Left ventricle myocardium superior (tissue), 1 donor: ENCODE data around the gene CCL22. TPM values are rescaled to one million over a fixed set of nuclear protein-coding genes. Genes with fewer than 3 reads are reported as not detected.
"Not testable (repeated sequence)": the region's sequence is repeated elsewhere in the genome, so short reads cannot be mapped to it uniquely, and the experiment has no call there.

Experiments
- ATAC-seq: fragments of 200-7000 bp; cut with Tn5 transposase; one replicate; pipeline ENCODE4 v1.9.1; 2020; ENCODE audit warnings: mild to moderate bottlenecking, moderate library complexity
- DNase-seq: peaks from one replicate; pipeline ENCODE4 v3.0.0-alpha.2; 2020
- intact Hi-C: fragments of 100-400 bp; cut with micrococcal nuclease; formaldehyde crosslinking; loops from one replicate; pipeline ENCODE4 v1.11.0; 2022
- long read RNA-seq: library from polyadenylated mRNA; unstranded; transcript quantifications from one replicate; pipeline ENCODE4 v2.0.0, GENCODE V29; 2021
- total RNA-seq: library from RNA; stranded (reverse); fragmentation: NEBNext Ultra II Directional; extraction: Animal tissue kit (Norgen Biotek cat#: 25700); gene quantifications from one replicate; pipeline ENCODE4 v1.2.1, GENCODE V29; 2021
- donor health status: DM: no; HTN: yes; CAD: no; lungs with severe emphysema.

CCL22 gene, protein sequence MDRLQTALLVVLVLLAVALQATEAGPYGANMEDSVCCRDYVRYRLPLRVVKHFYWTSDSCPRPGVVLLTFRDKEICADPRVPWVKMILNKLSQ
- not detected for total RNA-seq
- long read RNA-seq, result 0 reads

DNA sequence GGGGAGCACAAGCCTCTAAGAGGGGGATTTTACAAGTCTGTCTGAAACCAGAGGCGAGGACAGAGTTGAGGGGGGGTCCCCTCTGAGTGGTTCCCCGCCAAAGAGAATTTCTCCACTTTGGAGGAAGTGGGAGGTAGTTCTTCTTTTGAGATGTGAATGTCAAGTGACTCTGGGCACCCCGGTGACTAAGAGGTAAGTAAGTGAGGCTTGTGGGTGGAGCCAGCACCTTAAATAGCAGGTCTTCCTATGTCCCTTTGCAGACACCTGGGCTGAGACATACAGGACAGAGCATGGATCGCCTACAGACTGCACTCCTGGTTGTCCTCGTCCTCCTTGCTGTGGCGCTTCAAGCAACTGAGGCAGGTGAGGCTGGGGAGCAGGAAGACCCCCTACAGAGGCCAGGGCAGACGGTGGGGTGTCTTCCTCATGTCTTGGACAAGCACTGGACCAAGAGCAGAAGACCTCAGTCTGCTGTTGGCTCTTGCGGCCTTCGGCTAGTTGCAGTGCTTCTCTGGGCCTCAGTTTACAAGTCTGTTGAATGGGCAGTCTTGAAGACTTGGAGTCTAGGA, at the start of gene CCL22:
Gene CCL22 (plus strand): TSS at position 257 of the 569 bp plus-strand sequence. CDS start 34 bp downstream, at position 291.
- no peak for DNase-seq
- intact Hi-C loops, result no loop called here
- ATAC-seq, result no peak

DNA sequence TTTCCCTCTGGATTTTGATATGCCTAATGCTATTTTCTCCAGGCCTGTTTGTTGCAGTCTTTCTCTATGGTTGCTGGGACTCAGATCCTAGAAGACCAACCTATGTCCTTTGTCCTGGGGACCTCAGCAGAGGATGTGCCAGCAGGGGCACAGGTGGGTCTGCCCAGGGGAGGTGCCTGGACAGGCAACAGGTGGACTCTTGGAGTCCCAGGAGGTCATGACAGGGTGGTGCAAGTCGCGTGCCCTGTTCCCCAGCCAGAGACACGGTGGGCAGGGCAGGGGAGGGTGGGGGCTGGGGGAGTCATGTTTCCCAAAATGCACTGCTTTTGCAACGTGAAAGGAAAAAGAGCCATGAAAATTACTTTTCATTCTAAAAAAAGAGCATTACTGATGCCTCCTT, 47.8 kb upstream of the CCL22 start:
- no peak for DNase-seq
- no peak for ATAC-seq
- intact Hi-C loops, result no loop called here

DNA sequence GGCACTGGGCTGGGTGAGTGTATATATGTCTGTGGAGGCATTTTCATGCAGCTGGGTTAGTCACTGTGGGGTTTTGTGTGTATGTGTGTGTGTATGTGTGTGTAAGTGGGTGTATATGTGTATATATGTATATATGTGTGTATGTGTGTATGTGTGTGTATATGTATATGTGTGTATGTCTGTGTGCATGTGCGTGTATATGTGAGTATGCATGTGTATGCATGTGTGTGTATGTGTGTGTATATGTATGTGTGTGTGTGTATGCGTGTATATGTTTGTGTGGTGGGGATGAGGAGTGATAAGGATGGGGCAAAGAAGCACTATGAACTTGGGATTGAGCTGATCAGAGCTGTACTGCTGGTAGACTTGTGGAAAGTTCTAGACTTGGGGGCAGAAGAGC, 45.1 kb upstream of the CCL22 start:
- no peak for ATAC-seq
- no peak for DNase-seq
- intact Hi-C loops, result no loop called here

DNA sequence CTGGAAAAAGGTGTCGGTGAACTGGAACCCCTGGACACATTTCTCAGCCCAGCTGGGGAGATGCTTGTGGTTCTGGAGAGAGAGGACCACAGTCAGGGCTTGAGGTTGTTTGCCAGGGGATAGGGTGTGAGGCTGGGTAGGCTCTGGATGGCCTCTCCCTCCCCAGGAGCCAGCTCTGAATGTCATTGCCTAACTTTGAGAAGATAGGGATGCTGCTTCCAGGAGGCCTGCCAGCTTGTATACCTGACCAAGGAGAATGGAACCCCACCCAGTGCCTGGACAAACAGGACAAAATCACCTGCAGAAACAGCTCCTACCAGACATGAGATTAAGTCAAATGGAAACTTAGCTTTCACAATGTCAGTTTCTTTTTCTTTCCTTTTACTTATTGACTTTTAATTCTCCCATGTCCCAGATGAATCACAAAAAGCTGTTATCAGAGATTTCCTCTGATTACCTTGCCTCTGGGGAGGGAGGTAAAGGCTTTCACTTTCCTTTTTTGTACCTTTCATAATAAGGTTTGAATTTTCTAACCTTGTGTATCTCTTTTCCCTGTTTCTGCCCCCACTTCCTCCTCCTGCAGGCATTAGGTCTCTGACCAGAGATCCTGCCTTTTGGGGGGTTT, 44.3 kb upstream of the CCL22 start:
- ATAC-seq (no peak), DNase-seq (no peak)
- intact Hi-C loops, result no loop called here

DNA sequence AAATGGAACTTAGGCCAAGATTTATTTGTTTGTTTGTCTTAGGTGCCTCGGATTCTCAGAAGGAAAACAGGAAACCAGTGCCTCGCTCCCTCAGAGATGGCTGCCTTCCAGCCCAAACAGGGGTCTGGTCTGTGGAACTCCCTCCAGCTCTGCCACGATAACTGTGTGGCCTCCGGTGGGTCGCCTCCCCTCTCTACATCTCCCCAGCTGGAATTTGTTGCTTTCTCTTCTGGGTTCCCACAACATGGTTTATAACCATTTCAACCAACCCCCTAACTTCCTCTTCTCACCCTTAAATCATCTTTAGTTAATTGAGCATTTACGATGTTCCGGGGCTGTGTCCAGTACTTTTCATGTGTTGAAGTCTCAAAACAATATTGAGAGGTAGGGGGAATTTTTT, 43.2 kb upstream of the CCL22 start:
- DNase-seq, result no peak
- ATAC-seq, result no peak
- intact Hi-C loops, result no loop called here

DNA sequence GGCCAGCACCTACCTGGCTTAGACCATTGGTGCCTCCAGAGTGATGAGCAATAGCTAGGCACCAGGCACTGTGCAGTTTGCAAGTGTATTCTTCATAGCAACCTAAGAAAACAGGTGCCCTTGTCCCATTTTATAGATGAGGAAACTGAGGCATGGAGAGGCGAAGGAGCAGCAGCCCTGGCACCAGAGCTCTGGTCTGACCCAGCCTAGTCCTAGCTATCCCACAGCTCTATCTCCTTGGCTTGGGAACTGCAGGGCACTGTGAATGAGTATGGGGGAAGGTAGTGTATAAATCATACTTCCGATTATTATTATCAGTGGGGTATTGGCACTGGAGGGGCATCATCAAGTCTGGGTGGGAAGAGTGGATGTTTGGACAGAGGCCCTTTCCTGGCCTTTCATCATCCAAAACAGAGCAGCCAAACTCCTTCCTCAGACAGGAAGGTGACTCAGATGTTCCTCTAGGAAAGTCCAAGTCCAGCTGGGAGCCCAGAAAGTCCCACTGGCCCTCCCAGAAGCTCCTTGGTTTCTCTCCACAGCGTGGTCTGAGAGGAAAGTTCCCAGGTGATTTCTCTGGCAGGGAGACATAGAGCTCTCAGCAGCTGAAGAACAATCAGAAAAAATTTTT, 42.1 kb upstream of the CCL22 start:
- ATAC-seq (peak; percentile 81), DNase-seq (no peak)
- intact Hi-C loops, result no loop called here

DNA sequence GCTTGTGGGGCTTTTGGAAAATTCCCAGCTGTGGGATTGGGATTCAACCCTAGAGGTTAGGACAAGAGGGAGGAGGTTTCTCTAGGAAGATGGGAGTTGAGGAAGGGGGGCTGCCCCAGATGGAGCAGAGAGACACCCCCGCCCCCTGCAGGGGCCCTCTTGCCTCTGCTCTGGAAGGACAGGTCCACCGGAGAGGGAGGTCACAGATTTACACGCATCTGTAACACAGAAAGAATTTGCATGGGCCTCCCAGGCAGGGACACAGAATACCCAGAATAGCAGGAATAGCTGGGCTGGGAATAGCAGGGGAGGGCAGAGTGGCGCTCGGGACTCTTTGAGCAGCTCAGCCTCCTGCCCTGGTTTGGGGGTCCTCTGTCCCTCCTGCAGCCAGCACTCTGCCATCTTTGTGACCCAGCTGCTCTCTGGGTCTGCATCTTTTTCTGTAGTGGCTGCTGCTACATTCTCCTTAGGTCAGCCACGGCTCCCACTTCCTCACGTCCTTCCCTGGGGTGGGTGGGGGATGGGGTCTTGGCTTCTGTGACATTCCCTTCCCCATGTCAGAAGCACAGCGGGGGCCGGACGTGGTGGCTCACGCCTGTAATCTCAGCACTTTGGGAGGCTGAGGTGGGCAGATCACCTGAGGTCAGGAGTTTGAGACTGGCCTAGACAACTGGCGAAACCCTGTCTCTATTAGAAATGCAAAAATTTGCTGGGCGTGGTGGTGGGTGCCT, 40.2 kb upstream of the CCL22 start:
- DNase-seq (no peak), ATAC-seq (peak; percentile 76)
- intact Hi-C loops, result no loop called here

DNA sequence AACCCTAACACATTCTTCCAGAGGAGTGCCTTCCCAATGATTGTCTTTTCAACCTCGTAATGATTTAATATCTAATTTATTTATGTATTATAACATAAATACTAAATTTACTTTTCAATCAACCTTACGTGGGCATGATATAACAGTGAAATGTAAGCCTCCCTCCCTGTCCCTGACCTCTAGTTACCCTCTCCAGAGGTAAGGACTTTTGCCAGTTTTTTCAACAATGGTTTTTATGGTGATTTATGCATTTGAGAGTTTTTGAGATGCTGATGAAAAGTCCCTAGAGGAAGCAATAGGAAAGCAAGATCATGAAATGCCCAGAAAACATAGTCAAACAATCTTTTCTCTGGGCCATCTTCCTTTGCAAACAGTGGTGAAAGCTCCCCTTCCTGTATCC, 38.9 kb upstream of the CCL22 start:
- intact Hi-C loops, result no loop called here
- DNase-seq, result no peak
- ATAC-seq, result no peak

DNA sequence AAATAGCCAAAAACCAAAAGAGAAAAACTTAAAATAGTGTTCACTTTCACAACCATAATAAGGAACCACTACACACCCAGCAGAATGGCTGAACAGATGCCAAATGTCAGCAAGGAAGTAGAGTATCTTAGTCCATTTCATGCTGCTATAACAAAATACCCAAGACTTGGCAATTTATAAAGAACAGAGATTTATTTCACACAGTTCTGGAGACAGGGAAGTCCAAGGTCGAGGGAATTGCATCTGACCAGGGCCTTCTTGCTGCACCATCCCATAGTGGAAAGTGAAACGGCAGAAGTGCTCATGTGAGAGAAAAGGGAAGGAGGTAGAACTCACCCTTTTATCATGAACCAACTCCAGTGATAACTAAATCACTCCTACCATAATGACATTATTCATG, 33.8 kb upstream of the CCL22 start:
- intact Hi-C loops, result no loop called here
- ATAC-seq (no peak), DNase-seq (no peak)

DNA sequence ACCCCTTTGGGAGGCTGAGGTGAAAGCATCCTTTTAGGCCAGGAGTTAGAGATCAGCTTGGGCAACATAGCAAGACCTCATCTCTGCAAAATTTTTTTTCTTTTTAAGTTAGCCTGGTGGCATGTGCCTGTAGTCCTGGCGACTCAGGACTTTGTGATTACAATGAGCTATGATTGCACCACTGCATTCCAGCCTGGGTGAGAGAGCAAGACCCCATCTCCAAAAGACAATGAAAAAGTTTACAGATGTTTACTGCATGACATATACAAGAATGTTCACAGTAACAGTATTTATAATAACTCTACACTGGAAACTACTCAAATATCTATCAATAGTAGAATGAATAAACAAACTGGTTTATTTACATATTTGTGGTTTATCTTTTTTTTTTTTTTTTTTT, 33.1 kb upstream of the CCL22 start:
- no peak for DNase-seq
- intact Hi-C loops, result no loop called here
- ATAC-seq, result no peak

DNA sequence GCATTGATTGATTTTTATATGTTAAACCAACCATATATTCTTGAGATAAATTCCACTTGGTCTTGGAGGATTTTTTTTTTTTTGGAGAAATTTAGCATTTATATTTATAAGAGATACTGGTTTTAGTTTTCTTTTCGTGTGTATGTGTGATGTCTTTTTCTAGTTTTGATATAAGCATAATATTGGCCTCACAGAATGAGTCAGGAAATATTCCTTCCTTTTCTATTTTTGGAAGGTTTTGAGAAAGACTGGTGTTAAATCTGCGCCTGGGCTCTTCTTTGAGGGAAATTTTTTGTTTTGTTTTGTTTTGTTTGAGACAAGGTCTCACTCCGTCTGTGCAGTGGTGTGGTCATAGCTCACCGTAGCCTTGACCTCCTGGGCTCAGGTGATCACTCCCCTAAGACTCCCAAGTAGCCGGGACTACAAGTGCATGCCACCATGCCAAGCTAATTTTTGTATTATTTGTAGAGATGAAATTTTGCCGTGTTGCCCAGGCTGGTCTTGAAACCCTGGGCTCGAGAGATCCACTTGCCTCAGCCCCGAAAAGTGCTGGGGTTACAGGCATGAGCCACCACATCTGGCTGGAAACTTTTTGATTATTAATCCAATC, 28.8 kb upstream of the CCL22 start:
- intact Hi-C loops, result no loop called here
- DNase-seq (no peak), ATAC-seq (no peak)

DNA sequence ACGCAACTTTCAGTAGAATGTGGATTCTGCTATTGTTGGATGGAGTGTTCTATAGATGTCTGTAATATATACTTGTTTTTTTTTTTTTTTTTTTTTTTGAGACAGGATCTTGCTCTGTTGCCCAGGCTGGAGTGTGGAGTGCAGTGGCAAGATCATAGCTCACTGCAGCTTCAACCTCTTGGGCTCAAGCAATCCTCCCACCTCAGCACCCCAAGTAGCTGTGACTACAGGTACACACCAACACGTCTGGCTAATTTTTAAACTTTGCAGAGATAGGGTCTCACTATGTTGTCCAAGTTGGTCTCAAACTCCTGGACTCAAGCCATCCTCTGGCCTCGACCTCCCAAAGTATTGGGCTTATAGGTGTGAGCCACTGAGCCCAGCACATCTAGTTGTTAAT, 27.2 kb upstream of the CCL22 start:
- DNase-seq (no peak), ATAC-seq (no peak)
- intact Hi-C loops, result no loop called here

DNA sequence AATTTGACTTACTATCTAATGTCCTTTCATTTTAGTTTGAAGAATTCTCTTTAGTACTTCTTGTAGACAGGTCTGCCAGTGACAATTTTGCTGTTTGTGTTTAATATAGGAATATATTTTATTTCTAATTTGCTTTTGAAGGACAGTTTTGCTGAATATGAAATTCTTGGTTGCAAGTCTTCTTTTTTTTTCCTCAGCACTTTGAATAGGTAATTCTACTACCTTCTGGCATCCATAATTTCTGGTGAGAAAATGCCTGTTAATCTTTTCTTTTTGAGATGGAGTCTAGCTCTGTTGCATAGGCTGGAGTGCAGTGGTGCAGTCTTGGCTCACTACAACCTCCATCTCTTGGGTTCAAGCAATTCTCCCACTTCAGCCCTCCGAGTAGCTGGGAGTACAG, 25.2 kb upstream of the CCL22 start:
- DNase-seq (no peak), ATAC-seq (no peak)
- intact Hi-C loops, result no loop called here

DNA sequence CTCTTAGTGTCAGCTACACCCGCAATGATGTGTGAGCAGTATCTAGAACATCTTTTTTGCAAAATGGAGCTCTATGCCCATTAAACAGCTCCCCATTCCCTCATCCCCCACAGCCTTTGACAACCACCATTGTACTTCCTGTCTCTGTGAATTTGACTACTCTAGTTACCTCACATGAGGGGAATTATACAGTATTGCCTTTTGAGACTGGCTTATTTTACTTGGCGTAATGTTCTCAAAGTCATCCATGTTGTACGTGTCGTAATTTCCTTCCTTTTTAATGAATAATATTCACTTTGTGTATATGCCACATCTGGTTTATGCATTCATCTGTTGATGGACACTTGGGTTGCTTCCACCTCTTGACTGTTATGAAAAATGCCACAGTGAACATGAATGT, 23.2 kb upstream of the CCL22 start:
- DNase-seq, result no peak
- intact Hi-C loops, result no loop called here
- peak; percentile 22 for ATAC-seq

DNA sequence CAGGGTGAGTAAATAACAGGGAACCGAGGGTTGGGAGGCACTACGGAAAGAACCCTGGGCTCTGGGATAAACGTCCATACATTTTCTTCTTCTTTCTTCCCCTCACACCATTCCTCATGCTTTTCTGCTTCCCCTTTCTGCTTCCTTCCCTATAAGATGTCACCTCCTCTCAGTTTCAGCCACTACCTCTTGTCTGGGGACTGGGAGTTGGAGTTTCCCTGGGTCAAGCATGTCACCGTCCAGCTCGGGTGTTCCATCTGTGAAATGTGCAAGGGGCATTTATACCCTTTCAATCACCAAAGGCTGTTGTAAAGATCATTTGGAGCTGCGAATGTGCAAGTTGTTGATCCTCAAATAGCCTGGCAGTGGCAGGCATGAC, 17.5 kb upstream of the CCL22 start:
- DNase-seq (no peak), ATAC-seq (no peak)
- intact Hi-C loops, result no loop called here

DNA sequence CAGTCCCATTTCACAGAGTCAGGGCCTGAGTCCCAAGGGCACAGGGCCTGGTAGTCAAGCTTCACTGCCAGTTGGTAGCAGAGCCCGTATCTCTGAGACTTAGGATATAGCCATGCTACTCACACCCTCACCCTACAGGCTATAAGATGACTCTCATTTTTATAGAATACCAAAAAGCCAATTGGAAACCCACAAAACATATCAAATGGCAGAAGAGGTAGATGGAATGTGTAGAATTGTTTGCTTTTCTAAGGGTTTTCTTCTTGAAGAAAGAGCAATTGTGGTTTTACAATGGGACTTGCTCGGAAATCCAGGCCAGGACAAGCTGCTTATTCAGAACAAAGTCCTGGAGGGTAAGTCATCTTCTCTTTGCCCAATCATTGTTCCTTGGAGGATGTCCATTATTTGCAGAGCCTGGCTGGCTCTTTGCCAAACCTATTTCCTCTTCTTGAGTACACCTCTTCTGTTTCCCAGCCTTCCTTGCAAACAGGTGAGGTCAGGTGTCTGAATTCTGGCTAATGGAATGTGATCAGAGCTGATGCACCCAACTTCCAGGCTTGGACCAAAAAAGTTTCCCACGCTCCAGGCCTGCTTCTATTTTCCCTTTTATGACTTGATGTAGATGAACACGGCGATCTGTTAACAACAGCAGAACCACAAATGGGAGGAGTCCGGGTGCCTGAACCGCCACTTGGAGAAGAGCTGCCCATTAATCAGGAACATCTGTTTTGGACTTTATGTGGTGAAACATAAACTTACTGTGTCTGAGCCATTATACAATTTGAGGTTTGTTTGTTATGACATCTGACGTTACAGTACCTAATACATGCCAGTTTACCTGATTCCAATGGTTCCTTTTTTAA, 16.9 kb upstream of the CCL22 start:
- intact Hi-C loops, result no loop called here
- ATAC-seq, result no peak
- DNase-seq, result no peak

DNA sequence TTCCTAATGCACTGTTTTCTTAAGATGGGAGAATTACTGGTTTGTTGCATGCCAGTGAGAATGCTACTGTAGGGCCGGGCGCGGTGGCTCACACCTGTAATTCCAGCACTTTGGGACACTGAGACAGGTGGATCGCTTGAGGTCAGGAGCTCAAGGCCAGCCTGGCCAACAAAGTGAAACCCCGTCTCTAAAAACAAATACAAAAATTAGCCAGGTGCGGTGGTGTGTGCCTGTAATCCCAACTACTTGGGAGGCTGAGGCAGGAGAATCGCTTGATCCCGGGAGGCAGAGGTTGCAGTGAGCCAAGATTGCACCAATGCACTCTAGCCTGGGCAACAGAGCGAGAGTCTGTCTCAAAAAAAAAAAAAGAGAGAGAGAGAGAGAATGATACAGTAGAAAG, 16.0 kb upstream of the CCL22 start:
- ATAC-seq, intact Hi-C loops, DNase-seq: not testable (repeated sequence)

DNA sequence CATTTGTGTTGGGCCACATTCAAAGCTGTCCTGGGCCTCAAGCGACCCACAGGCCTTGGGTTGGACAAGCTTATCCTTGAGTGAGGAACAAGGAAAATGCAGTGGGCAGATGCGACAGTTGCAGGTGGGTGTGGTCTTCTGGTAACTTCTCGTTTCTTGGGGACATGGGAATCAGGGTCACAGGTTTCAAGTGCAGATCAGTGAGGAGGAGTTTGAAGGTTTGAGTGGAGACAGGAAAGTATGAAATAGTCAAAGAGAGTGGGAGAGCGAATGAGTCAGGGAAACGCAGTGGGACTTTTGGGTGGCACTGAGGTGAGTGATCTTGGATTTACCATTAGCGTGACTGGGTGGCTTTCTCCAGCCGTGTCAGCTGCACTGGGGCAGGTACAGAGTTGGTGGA, 15.4 kb upstream of the CCL22 start:
- intact Hi-C loops, result no loop called here
- ATAC-seq, result no peak
- DNase-seq, result no peak

DNA sequence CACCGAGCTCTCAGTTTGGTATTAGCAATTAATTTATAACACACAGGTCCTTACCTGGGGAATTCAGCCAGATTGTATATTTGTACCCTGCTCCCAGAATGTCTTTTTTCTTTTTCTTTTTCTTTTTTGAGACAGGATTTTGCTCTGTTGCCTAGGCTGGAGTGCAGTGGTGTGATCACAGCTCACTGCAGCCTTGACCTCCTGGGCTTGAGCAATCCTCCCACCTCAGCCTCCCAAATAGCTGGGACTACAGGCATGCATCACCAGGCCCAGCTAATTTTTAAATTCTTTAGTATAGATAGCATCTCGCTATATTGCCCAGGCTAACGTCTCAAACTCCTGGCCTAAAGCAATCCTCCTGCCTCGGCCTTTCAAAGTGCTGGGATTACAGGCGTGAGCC, 14.5 kb upstream of the CCL22 start:
- ATAC-seq, DNase-seq, intact Hi-C loops: not testable (repeated sequence)
